Chondrocyte (in vitro differentiated cells): Measurements from ENCODE around the gene GPR152. TPM values are rescaled to one million over a fixed set of nuclear protein-coding genes. Genes with fewer than 3 reads are reported as not detected.

ENCODE experiments used
- DNase-seq: peaks from one replicate; pipeline ENCODE4 v3.0.0; 2021; ENCODE audit warnings: mixed read lengths, low spot score
- H3K27ac Mint-ChIP-seq: one replicate; pipeline ENCODE4 v1.8.0; 2021; ENCODE audit warnings: mild to moderate bottlenecking, moderate library complexity, mixed read lengths; ENCODE audit not compliant: unreplicated experiment
- H3K27me3 Mint-ChIP-seq: 2 replicates; pipeline ENCODE4 v1.8.0; 2021; ENCODE audit warnings: low read depth, mixed read lengths
- H3K36me3 Mint-ChIP-seq: 2 replicates; pipeline ENCODE4 v1.8.0; 2021; ENCODE audit warnings: low read depth, mixed read lengths
- H3K4me1 Mint-ChIP-seq: 2 replicates; pipeline ENCODE4 v1.8.0; 2021; ENCODE audit warnings: low read depth, mild to moderate bottlenecking, mixed read lengths
- H3K4me3 Mint-ChIP-seq: one replicate; pipeline ENCODE4 v1.8.0; 2021; ENCODE audit warnings: mild to moderate bottlenecking, moderate library complexity, mixed read lengths; ENCODE audit not compliant: unreplicated experiment
- H3K9me3 Mint-ChIP-seq: 2 replicates; pipeline ENCODE4 v1.8.0; 2021; ENCODE audit warnings: low read depth, mixed read lengths
- CTCF ChIP-seq: fragments of 200-600 bp; sonication (generic); IDR thresholded peaks from 2 replicates; pipeline ENCODE4 v1.5.0; 2021; ENCODE audit warnings: antibody characterized with exemption, mild to moderate bottlenecking, moderate library complexity
- total RNA-seq: library from RNA; stranded (reverse); gene quantifications from 3 replicates; pipeline ENCODE4 v1.2.1, GENCODE V29; 2021

The GPR152 gene
- total RNA-seq, 1 donor from 2014 or later: not detected

DNA sequence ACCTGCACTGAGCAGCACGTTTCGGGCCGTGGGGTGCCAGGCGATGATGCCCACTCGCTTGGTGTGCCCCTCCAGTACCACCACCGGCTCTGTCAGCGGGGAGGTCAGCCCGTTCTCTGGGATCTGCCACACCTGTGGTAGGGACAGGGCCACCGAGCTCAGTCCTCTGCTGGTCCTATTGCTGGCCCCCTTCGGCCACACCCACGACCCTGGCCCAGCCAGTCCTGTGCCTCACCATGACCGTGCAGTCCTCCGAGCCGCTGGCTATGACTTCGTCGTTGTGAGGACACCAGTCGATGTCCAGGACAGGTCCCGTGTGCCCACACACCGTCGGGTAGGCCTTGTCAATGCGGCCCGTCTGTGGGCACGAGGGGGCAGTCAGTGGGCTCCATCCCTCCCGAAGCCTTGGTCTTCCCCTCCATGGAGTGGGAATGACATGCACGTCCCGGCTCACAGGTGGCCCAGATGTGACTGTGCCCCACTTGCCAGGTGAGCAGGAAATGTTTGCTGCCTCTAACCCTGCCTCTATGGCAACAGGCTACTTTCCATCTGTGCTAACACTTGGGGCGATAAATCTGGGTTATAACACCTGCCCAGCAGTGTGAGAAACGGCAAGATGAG is 10.7 kb downstream of the GPR152 start:
- Mint-ChIP-seq H3K27ac (peak overlapping the region; percentile 81), H3K27me3 (no peaks in the 10 kb centered on the region)
- peak; percentile 91 for DNase-seq

GRCh38 chr11:67441098-67441563 is 11.4 kb downstream of the GPR152 start:
- peak overlapping the region; percentile 45 for H3K27ac Mint-ChIP-seq
- no peak overlapping the region for H3K4me3 Mint-ChIP-seq

More for the DNA sequence above, 10.7 kb downstream of the GPR152 start:
- H3K4me1 Mint-ChIP-seq: peaks cover 23% of the 10 kb centered on the region
- H3K36me3 Mint-ChIP-seq: no peaks in the 10 kb centered on the region
- TF ChIP-seq CTCF: no peak
- no peaks in the 10 kb centered on the region for H3K9me3 Mint-ChIP-seq
- H3K4me3 Mint-ChIP-seq: peak overlapping the region; percentile 90

GRCh38 chr11:67440229-67441097 is 12.1 kb downstream of the GPR152 start:
- Mint-ChIP-seq H3K9me3 (no peaks in the 10 kb centered on the region), H3K4me1 (peaks cover 28% of the 10 kb centered on the region), H3K27me3 (no peaks in the 10 kb centered on the region), H3K36me3 (no peaks in the 10 kb centered on the region), H3K27ac (peak overlapping the region; percentile 54), H3K4me3 (no peak overlapping the region)
- no peak for DNase-seq
- TF ChIP-seq CTCF: no peak

More at GRCh38 chr11:67441098-67441563, 11.4 kb downstream of the GPR152 start:
- no peaks in the 10 kb centered on the region for H3K36me3 Mint-ChIP-seq
- no peaks in the 10 kb centered on the region for H3K9me3 Mint-ChIP-seq
- no peaks in the 10 kb centered on the region for H3K27me3 Mint-ChIP-seq
- H3K4me1 Mint-ChIP-seq: peaks cover 28% of the 10 kb centered on the region
- TF ChIP-seq CTCF: no peak
- DNase-seq: no peak

- DNase-seq: peak; percentile 90
- Mint-ChIP-seq H3K27ac (peak overlapping the region; percentile 54), H3K4me3 (no peak overlapping the region), H3K9me3 (no peaks in the 10 kb centered on the region), H3K4me1 (peaks cover 28% of the 10 kb centered on the region), H3K36me3 (no peaks in the 10 kb centered on the region), H3K27me3 (no peaks in the 10 kb centered on the region)
- peak; percentile 48 for TF ChIP-seq CTCF
These were observed 13.0 kb downstream of the GPR152 start for GRCh38 chr11:67439321-67440228.
